Measurements from ENCODE around the gene TBX15.

Gene TBX15

DNA sequence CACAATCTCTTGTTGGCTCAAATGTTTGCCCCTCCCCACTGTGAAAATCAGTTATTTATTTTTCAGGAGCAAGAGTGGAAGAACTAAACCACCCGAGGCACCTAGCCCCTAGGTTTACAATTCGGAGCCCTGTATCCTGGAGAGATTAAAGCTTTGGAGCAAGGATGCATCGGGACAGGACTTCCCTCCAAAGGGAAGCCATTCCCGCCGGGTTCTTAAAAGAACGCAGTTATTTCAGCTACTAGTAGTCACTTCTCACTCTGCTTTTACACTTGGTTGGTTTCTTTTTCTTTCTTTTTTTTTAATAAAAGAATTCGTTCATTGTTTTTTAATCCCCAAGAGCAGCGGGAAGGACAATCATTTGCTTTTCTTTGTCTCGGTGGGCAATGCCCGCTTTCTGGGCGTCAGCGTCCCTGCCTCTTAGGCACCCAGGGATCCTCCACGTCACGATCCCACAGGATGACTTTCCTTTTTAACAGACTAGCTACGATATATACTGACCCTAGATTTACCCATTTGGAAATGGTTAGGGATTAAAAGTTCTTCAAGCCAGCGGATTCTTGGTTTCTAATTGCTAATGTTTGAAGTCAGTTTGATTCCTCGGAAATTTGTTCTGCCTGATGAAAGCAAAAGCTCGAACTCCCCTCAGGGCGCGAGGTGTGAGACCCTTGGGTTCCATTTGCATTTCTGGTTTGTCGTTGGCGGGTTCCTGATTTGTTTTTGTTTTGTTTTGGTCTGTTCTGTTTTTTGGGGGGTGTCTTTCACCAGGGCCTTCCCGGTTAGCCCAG is 9.0 kb downstream of the TBX15 start:
- Histone ChIP-seq H3K9me3 (ENCODE audit: control insufficient read depth in 2 of 2, low read length in 2 of 2) (no peaks in the 10 kb centered on the region), H3K36me3 (ENCODE audit: control insufficient read depth in 2 of 2, insufficient read depth in 2 of 2, low read length in 2 of 2) (no peaks in the 10 kb centered on the region), H3K4me1 (ENCODE audit: control insufficient read depth in 2 of 2, insufficient read depth in 2 of 2, low read length in 2 of 2) (peaks cover 0 to 6% of the 10 kb centered on the region in 2 donors), H3K27ac (ENCODE audit: low read depth in 2 of 2, low read length in 2 of 2) (no peak overlapping the region), H3K27me3 (ENCODE audit: control insufficient read depth in 2 of 2, insufficient read depth in 2 of 2, low read length in 2 of 2) (peaks cover 53 to 64% of the 10 kb centered on the region in 2 donors), H3K9ac (ENCODE audit: low read depth in 1 of 2, low read length in 2 of 2) (no peak overlapping the region), H3K4me3 (ENCODE audit: low read length in 2 of 2) (no peak overlapping the region)

- Histone ChIP-seq H3K9me3 (ENCODE audit: control insufficient read depth in 2 of 2, low read length in 2 of 2) (no peaks in the 10 kb centered on the region), H3K36me3 (ENCODE audit: control insufficient read depth in 2 of 2, insufficient read depth in 2 of 2, low read length in 2 of 2) (no peaks in the 10 kb centered on the region), H3K27me3 (ENCODE audit: control insufficient read depth in 2 of 2, insufficient read depth in 2 of 2, low read length in 2 of 2) (peaks cover 39 to 52% of the 10 kb centered on the region in 2 donors), H3K9ac (ENCODE audit: low read depth in 1 of 2, low read length in 2 of 2) (no peak overlapping the region), H3K27ac (ENCODE audit: low read depth in 2 of 2, low read length in 2 of 2) (no peak overlapping the region), H3K4me1 (ENCODE audit: control insufficient read depth in 2 of 2, insufficient read depth in 2 of 2, low read length in 2 of 2) (peaks cover 0 to 2% of the 10 kb centered on the region in 2 donors), H3K4me3 (ENCODE audit: low read length in 2 of 2) (no peak overlapping the region)
Measured at GRCh38 chr1:118977600-118977999, 10.5 kb downstream of the TBX15 start.

GRCh38 chr1:118974661-118975060 is 13.5 kb downstream of the TBX15 start:
- H3K27ac ChIP-seq (ENCODE audit: low read depth in 2 of 2, low read length in 2 of 2), result no peak overlapping the region
- H3K9me3 ChIP-seq (ENCODE audit: control insufficient read depth in 2 of 2, low read length in 2 of 2), result no peaks in the 10 kb centered on the region
- no peak overlapping the region for H3K4me3 ChIP-seq (ENCODE audit: low read length in 2 of 2)
- peaks cover 0 to 2% of the 10 kb centered on the region in 2 donors for H3K4me1 ChIP-seq (ENCODE audit: control insufficient read depth in 2 of 2, insufficient read depth in 2 of 2, low read length in 2 of 2)
- H3K36me3 ChIP-seq (ENCODE audit: control insufficient read depth in 2 of 2, insufficient read depth in 2 of 2, low read length in 2 of 2), result no peaks in the 10 kb centered on the region
- no peak overlapping the region for H3K9ac ChIP-seq (ENCODE audit: low read depth in 1 of 2, low read length in 2 of 2)
- H3K27me3 ChIP-seq (ENCODE audit: control insufficient read depth in 2 of 2, insufficient read depth in 2 of 2, low read length in 2 of 2), result peaks cover 24 to 30% of the 10 kb centered on the region in 2 donors

DNA sequence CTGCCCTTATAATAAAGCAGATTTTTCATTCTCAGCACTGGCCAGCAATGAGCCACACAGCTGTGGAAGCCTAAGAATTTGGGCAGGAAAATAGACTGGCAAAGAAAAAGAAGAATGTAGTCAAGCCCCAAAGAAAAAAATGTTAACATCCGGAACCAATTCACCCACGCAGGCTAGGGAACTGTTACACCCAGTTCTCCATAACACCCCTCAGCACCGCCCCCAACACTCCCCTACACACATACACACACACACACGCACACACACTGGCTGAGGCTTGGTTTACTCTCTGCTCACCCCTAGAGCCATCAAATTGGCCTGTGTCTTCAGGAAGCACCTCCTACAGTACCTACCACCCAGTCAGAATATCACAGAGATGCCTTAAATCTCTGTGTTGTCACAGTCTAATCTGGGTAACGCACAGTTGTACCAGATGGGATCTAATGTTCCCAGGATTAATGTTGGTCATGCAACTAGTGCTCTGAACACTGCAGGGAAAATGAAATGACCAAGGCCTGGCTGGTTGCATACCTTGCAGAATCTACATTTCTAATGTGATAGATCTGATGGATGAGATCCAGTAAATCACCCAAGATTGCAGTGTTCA is 14.5 kb downstream of the TBX15 start:
- Histone ChIP-seq H3K27ac (ENCODE audit: low read depth in 2 of 2, low read length in 2 of 2) (no peak overlapping the region), H3K4me1 (ENCODE audit: control insufficient read depth in 2 of 2, insufficient read depth in 2 of 2, low read length in 2 of 2) (no peaks in the 10 kb centered on the region), H3K9ac (ENCODE audit: low read depth in 1 of 2, low read length in 2 of 2) (no peak overlapping the region), H3K27me3 (ENCODE audit: control insufficient read depth in 2 of 2, insufficient read depth in 2 of 2, low read length in 2 of 2) (peaks cover 17 to 20% of the 10 kb centered on the region in 2 donors), H3K9me3 (ENCODE audit: control insufficient read depth in 2 of 2, low read length in 2 of 2) (no peaks in the 10 kb centered on the region), H3K4me3 (ENCODE audit: low read length in 2 of 2) (no peak overlapping the region), H3K36me3 (ENCODE audit: control insufficient read depth in 2 of 2, insufficient read depth in 2 of 2, low read length in 2 of 2) (no peaks in the 10 kb centered on the region)

DNA sequence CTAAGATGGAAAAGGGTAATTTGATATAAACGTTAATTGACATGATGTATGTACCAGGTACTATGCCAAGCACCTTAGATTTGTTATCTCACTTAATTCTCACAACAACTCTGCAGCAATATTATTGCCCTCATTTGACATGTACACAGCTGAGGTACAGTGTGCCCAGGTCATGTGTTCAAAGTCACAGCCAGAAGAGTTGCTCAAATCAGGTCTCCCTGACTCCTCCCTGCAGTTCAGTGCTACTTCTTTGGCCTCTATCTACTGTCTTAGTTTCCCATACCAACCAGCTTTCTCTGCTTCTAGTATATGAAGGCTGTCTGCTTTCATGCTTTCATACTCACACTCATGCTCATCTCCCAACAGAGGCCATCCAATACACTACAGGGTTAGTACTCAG is 15.1 kb downstream of the TBX15 start:
- H3K4me1 ChIP-seq (ENCODE audit: control insufficient read depth in 2 of 2, insufficient read depth in 2 of 2, low read length in 2 of 2), result no peaks in the 10 kb centered on the region
- H3K4me3 ChIP-seq (ENCODE audit: low read length in 2 of 2), result no peak overlapping the region
- peaks cover 14 to 20% of the 10 kb centered on the region in 2 donors for H3K27me3 ChIP-seq (ENCODE audit: control insufficient read depth in 2 of 2, insufficient read depth in 2 of 2, low read length in 2 of 2)
- H3K9ac ChIP-seq (ENCODE audit: low read depth in 1 of 2, low read length in 2 of 2), result no peak overlapping the region
- no peaks in the 10 kb centered on the region for H3K9me3 ChIP-seq (ENCODE audit: control insufficient read depth in 2 of 2, low read length in 2 of 2)
- H3K27ac ChIP-seq (ENCODE audit: low read depth in 2 of 2, low read length in 2 of 2), result no peak overlapping the region
- no peaks in the 10 kb centered on the region for H3K36me3 ChIP-seq (ENCODE audit: control insufficient read depth in 2 of 2, insufficient read depth in 2 of 2, low read length in 2 of 2)

GRCh38 chr1:118970451-118970850 is 17.7 kb downstream of the TBX15 start:
- Histone ChIP-seq H3K36me3 (ENCODE audit: control insufficient read depth in 2 of 2, insufficient read depth in 2 of 2, low read length in 2 of 2) (no peaks in the 10 kb centered on the region), H3K4me3 (ENCODE audit: low read length in 2 of 2) (no peak overlapping the region), H3K27ac (ENCODE audit: low read depth in 2 of 2, low read length in 2 of 2) (no peak overlapping the region), H3K9me3 (ENCODE audit: control insufficient read depth in 2 of 2, low read length in 2 of 2) (no peaks in the 10 kb centered on the region), H3K27me3 (ENCODE audit: control insufficient read depth in 2 of 2, insufficient read depth in 2 of 2, low read length in 2 of 2) (peaks cover 4 to 5% of the 10 kb centered on the region in 2 donors), H3K4me1 (ENCODE audit: control insufficient read depth in 2 of 2, insufficient read depth in 2 of 2, low read length in 2 of 2) (no peaks in the 10 kb centered on the region), H3K9ac (ENCODE audit: low read depth in 1 of 2, low read length in 2 of 2) (no peak overlapping the region)

DNA sequence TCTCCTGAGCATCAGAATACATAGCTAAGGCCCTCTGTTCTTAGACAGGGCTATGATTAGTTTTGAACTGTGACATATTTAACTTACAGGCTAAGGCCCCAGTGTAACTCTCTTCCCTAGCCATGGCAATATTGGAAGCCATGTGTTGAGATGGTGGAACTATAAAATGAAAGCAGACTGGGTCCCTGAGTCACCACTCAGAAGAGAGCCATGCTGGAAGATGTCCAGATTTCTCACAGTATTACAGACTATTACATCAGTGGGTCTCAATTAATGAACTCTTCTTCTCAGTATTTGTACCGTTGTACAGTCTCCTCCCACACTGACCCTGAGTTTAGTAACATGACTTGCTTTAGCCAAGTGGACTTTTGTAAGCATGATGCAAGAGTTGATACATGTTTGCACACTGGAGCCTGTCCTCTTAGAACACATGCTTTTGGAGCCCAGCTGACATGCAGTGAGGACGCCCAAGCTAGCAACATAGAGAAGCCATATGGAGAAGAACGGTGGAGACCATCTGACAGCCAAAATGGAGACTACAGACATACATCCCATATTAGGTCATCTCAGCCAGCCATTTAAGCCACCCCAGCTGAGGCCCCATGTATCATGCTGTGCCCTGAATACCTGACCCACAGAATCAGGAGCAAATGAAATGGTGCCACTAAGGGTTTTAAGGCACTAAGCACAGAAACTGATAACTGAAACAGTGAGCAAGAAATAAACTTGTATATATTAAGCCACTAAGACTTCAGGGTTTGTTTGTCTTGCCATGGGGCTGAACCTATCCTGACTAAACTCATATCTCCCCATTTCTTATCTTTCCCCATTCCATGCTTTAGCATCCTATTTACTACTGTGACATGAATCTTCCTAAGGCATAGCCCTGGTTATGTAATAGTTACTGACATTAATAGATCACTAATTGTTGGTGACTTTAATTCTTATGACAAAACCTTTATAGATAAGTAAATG is 24.4 kb downstream of the TBX15 start:
- Histone ChIP-seq H3K9ac (ENCODE audit: low read depth in 1 of 2, low read length in 2 of 2) (no peak overlapping the region), H3K9me3 (ENCODE audit: control insufficient read depth in 2 of 2, low read length in 2 of 2) (no peaks in the 10 kb centered on the region), H3K36me3 (ENCODE audit: control insufficient read depth in 2 of 2, insufficient read depth in 2 of 2, low read length in 2 of 2) (no peaks in the 10 kb centered on the region), H3K27ac (ENCODE audit: low read depth in 2 of 2, low read length in 2 of 2) (no peak overlapping the region), H3K27me3 (ENCODE audit: control insufficient read depth in 2 of 2, insufficient read depth in 2 of 2, low read length in 2 of 2) (no peaks in the 10 kb centered on the region), H3K4me3 (ENCODE audit: low read length in 2 of 2) (no peak overlapping the region), H3K4me1 (ENCODE audit: control insufficient read depth in 2 of 2, insufficient read depth in 2 of 2, low read length in 2 of 2) (peaks cover 0 to 2% of the 10 kb centered on the region in 2 donors)

GRCh38 chr1:118963138-118963455 is 25.0 kb downstream of the TBX15 start:
- no peaks in the 10 kb centered on the region for H3K9me3 ChIP-seq (ENCODE audit: control insufficient read depth in 2 of 2, low read length in 2 of 2)
- peaks cover 0 to 2% of the 10 kb centered on the region in 2 donors for H3K4me1 ChIP-seq (ENCODE audit: control insufficient read depth in 2 of 2, insufficient read depth in 2 of 2, low read length in 2 of 2)
- no peak overlapping the region for H3K4me3 ChIP-seq (ENCODE audit: low read length in 2 of 2)
- no peak overlapping the region for H3K9ac ChIP-seq (ENCODE audit: low read depth in 1 of 2, low read length in 2 of 2)
- H3K27me3 ChIP-seq (ENCODE audit: control insufficient read depth in 2 of 2, insufficient read depth in 2 of 2, low read length in 2 of 2), result no peaks in the 10 kb centered on the region
- H3K36me3 ChIP-seq (ENCODE audit: control insufficient read depth in 2 of 2, insufficient read depth in 2 of 2, low read length in 2 of 2), result no peaks in the 10 kb centered on the region
- H3K27ac ChIP-seq (ENCODE audit: low read depth in 2 of 2, low read length in 2 of 2), result no peak overlapping the region

DNA sequence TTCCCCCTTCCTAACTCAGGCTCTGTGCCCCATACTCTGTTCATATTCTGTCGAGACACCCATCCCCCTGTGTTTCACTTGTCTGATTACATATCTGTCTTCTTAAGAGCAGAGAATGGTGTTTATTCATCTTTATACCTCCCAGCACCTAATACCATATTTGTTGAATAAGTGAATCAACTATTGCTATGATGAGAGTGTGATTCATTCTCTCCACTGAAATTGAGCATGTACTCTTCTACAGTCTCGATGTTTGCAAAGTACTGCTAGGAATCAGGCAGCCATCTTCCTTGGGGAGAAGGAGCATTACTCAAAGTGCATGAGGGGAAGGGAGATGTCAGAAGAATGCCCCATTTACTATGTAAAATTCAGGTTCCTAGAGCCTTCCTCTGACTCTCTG is 27.0 kb downstream of the TBX15 start:
- no peaks in the 10 kb centered on the region for H3K27me3 ChIP-seq (ENCODE audit: control insufficient read depth in 2 of 2, insufficient read depth in 2 of 2, low read length in 2 of 2)
- H3K36me3 ChIP-seq (ENCODE audit: control insufficient read depth in 2 of 2, insufficient read depth in 2 of 2, low read length in 2 of 2), result no peaks in the 10 kb centered on the region
- no peak overlapping the region for H3K4me3 ChIP-seq (ENCODE audit: low read length in 2 of 2)
- no peak overlapping the region for H3K9ac ChIP-seq (ENCODE audit: low read depth in 1 of 2, low read length in 2 of 2)
- peaks cover 0 to 2% of the 10 kb centered on the region in 2 donors for H3K4me1 ChIP-seq (ENCODE audit: control insufficient read depth in 2 of 2, insufficient read depth in 2 of 2, low read length in 2 of 2)
- no peaks in the 10 kb centered on the region for H3K9me3 ChIP-seq (ENCODE audit: control insufficient read depth in 2 of 2, low read length in 2 of 2)
- H3K27ac ChIP-seq (ENCODE audit: low read depth in 2 of 2, low read length in 2 of 2), result no peak overlapping the region

Data from mucosa of rectum (tissue), 2 donors.